HG03025 (cell line): Measurements from ENCODE around the gene TNK2.
"Not testable (repeated sequence)": the region's sequence is repeated elsewhere in the genome, so short reads cannot be mapped to it uniquely, and the experiment has no call there.

ENCODE experiments used
- ATAC-seq: cut with Tn5 transposase; IDR thresholded peaks from one replicate; pipeline ENCODE4 v1.9.1; 2021; ENCODE audit warnings: mild to moderate bottlenecking, moderate library complexity; ENCODE audit not compliant: unreplicated experiment, low FRiP score

The TNK2 gene

GRCh38 chr3:195872097-195872496, 36.3 kb downstream of the TNK2 start:
- no peak for ATAC-seq

GRCh38 chr3:195871686-195872085, 36.7 kb downstream of the TNK2 start:
- not testable (repeated sequence) for ATAC-seq

DNA sequence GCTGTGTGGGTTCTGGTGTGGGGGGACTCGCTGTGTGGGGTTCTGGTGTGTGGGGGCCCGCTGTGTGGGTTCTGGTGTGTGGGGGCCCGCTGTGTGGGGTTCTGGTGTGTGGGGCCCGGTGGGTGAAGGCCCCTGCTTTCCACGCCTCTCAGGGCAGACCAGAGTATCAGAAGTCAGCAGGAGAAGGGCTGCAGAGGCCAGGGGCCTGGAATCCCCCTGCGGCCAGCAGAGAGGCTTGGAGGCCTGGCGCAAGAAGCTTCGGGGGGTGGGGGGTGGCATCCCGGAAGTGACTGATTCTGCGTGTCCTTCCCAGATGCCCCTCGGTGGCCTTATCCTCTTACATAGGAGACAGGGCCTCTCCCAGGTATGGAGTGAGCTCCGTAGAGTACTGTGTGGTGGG, 37.4 kb downstream of the TNK2 start:
- ATAC-seq: no peak

- ATAC-seq: no peak
Observed at GRCh38 chr3:195870442-195870841, 37.9 kb downstream of the TNK2 start.

DNA sequence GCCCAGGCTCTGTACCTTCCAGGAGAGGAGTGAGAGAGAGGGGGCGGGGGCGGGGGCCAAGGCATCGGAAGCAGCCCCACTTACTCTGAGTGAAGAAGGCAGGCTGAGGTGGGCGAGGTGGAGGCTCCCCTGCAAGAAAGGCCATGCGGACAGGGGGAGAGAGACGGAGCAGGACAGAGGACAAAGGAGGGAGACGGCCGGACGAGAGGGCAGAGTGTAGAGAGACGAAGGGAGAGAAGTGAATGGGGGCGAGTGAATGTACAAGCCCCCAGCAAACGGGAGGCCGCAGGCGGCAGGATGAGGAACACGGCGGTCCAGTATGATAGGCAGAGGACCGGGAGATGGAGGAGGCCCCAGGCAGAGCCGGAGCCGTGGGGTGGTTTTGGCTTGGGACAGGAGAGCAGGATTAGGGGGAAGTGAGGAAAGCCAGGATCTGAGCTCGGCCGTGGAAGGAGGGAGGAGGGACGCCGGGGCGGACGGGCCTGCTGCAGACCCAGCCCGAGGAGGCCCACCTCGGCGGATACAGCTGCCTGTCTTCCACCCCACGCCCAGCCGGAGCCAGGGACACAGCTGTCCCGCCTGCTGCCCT, 38.8 kb downstream of the TNK2 start:
- ATAC-seq: no peak

DNA sequence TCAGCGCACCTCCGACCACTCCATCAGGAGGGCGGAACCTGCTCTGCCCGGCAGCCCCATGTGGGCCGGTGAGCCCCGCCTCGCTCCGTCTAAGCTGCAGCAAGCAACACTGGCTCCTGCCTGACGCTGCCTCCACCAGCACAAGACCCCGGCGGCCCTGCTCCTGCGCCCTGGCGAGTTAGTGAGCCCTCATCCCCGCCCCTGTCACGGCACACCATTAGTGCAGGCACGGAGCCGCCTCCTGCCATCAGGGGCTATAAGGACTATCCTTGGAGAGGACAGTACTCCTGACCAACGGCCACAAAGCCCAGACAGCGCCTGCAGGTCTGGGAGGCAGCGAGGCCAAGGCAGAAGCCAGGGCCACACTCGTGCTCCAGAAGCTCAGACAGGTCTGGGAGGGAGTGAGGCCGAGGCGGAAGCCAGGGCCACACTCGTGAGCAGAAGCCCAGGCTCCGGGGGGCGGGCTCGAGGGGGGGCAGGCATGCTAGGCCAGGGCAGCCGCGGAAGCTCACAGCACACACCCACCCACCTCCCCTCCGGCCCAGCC, 39.4 kb downstream of the TNK2 start:
- ATAC-seq: no peak

DNA sequence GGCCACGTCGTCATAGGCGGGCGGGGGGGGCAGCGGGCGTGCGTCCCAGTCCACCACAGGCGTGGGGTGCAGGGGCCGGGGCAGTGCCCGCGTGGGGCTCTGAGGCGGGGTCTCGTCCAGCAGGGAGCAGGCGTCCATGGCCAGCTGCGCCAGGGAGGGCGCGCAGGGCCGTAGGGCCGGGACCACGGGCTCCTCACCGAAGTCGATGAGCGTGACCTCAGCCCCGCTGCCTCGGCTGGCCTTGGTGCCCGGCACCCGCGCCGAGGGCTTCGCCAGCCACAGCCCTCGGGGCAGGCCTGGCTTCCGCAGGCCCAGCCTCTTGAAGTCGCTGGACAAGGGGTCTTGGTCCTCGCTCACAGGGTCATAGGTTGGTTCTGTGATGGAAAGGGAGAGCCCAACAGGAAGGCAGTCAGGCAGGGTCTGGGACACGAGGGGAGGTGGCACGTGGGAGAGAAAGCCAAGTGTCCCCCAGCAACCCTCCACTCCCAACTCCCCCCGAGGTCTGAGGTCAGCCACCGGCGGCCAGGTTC, 40.0 kb downstream of the TNK2 start:
- no peak for ATAC-seq

DNA sequence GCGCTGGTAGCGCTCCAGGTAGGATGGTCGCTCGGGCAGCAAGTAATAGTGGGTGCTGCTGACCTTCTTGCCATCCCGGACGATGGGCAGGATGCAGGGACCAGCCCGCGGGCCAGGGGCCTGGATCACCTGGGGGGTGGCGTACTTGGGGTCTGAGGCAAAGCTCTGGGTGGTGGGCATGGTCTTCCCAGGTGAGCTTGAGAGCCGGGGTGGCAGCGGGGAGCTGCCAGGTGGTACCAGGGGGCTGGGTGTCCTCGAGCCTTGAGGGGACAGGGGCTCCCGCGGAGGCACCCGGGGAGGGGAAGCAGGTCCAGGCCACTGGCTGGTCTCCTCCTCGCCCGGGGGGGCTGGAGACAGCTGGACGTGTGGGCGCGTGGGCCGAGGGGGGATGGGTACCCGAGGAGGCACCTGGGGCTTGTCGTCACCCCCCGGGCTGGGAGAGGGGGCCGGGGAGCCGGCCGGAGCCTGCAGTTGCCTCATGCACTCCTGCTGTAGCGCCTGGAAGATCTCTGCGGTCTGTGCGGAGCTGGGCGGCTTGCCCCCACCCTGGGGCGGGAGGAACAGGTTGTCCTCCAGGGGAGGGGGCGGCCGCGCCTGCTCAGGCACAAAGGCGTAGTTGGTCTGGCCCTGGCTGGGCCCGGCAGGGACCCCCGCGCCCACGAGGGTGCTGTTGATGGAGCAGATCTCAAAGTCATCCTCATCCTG, 40.6 kb downstream of the TNK2 start:
- no peak for ATAC-seq

DNA sequence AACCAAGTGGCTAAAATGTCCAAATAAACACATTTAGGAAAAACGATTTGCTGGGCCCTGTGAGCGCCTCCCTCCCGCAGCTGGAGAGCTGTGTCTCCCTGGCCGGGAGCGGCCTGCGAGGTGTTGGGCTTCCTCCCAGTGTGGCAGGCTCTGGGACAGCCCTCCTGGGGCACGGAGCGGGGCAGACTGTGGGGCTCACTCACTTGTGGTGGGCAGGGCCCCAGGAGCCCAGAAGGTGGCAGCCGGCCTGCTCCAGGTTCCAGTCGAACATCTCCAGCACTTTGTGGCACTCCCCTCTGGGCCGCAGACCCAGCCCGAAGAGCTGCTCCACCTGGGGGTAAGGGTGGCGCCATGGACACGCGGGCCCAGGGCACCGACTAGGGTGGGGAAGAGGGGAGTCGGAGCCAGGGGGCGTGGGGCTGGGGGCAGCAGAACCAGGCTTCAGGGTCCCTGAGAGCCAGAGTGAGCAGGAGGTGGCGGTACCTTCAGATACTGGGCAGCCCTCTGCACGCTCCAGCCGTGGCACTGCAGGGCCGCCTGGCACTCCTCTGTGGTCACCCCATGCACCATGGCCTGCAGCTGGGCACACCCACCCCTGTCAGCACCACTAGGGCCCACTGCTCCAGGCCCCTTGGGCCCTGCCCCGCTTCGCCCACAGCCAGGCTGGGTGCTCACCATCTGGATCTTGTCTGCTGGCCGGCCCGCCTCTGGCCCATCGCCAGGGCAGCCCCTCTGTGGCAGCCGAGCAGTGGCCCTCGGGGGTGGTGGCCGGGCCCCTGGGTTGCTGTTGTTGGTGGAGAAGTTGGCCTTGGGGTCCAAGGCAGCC, 41.5 kb downstream of the TNK2 start:
- ATAC-seq: no peak

- no peak for ATAC-seq
Observed at GRCh38 chr3:195865752-195866151, 42.6 kb downstream of the TNK2 start.

GRCh38 chr3:195863121-195864061, 45.0 kb downstream of the TNK2 start:
- ATAC-seq: no peak

- ATAC-seq: not testable (repeated sequence)
Observed at GRCh38 chr3:195862318-195862717, 46.0 kb downstream of the TNK2 start.

DNA sequence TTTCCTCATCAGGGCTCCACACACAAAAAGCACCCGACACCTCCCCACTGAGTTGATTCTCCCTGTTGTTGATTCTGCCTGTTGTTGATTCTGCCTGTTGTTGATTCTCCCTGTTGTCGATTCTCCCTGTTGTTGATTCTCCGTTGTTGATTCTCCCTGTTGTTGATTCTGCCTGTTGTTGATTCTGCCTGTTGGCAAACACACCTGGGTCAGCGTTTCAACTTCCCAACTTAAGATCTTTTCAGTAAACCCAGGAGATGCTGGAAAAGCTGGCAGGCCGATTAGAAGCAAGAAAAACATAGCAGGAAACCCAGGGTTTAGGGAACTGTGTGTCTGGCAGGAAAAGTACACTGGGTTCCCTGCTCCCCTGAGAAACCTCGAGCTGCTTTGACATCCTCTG, 47.9 kb downstream of the TNK2 start:
- no peak for ATAC-seq

- no peak for ATAC-seq
Observed at GRCh38 chr3:195859846-195860411, 48.4 kb downstream of the TNK2 start.

GRCh38 chr3:195859061-195859845, 49.1 kb downstream of the TNK2 start:
- no peak for ATAC-seq

DNA sequence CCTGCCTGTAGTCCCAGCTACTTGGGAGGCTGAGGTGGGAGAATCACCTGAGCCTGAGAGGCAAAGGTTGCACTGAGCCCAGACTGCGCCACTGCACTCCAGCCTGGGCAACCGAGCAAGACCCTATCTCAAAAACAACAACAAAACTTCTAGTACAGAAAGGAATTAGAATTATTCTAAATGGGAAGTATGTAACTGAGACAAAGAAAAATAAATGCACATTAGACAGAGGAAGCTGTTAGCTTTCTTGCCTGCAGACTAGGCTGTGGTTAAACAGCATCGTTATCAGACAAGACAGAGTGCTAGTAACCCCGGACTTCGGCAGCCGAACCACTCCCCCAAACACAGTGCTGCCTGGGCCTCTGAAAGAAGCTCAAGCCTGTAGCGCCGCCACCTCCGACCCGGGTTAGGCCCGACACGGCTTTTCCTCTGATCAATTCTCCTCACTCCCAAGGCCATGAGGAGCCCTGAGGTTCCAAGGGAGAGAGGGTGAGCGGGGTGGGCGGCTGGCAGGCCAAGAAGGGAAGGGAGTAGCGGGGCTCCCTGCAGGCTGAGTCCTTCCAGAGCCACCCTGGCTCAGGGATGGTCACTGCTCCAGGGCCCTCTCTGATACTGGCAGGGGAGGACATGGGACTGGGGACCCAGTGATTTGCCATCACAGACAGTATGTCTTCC, 51.8 kb downstream of the TNK2 start:
- no peak for ATAC-seq

DNA sequence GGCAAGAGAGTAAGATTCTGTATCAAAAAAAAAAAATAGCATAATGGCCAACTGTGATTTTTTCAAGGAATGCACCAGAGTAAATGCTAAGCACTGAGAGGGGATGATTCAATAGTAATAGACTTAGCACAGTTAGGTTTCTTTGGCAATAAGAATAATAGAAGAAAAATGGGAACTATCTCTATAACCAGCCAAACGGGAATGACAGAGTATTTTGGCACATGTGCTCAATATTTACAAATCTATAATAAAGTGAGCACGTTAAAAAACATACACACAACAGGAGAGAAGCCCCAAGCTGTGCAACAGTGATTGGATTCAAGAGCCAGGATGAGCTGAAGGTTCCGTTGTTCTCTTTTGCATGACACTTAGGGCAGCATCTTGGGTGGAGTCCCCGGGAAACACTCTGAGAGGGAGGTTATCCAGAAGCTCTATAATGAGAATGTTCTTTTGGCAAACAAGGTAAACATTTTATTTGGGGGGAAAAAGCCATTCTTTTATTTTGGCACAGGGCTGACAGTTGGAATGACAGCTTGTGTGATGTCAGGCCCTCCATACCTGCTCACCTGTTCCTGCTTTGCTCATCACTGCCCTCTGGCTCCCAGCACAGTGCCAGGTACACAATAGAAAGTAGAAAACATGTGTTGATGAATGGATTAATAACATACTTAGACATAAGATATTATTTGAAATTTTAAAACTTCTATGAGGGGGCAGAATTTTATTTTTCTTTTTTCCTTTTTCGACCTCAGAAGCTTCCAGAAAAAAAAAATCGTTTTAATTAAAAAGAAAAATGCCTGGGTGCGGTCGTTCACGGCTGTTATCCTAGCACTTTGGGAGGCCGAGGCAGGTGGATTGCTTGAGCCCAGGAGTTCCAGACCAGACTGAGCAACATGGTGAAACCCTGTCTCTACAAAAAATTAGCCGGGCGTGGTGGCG, 52.6 kb downstream of the TNK2 start:
- ATAC-seq: no peak
